Measurements from ENCODE around the gene SCUBE1.

DNA sequence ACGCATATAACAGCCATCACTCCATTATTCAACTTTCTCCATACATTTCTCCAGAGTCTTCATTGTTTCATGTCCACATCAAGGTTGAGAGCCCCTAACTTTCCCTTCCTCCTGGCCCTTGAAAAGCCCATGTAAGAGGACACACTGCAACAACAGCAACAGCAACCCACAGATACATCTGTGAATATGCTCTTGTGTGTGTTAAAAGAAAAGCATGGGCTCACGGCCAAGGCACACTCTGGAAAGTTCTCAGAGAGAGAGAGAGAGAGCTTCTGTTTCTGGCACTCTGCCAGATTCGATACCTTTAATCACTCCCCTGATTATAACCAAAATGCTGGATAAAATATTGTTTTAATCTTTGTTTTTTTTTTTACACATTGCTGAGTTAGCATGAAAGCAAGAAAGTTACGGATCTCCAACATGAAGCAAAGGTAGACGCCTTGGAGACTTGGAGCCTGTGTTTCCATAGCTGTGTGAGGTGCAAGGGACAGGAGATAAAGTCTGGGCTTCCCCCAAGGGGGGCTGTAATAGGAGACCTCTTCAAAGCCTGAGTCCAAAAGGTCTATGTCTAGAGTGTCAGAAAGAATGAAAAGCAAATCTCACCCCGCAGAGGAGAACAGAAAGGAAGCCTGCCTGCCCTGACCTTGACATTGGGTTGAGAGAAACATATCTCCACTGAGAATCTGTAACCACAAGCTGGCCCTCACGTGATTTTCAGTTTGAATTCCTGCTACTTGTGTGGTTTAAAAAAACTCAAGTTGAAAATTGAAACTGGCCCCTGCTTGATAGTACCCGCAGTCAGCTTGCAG is 34.9 kb upstream of the SCUBE1 start:
- TF ChIP-seq EGR1 (IDR thresholded peaks at IDR 0.05) (no peak), TAF1 (IDR thresholded peaks at IDR 0.05; ENCODE audit: low read depth) (no peak), CEBPB (IDR thresholded peaks at IDR 0.05) (no peak), RAD21 (IDR thresholded peaks at IDR 0.05; ENCODE audit: low read depth) (no peak)
